Mesenchymal stem cell (in vitro differentiated cells and primary cell): ENCODE results near the gene GFI1B.

ENCODE experiments used
- DNase-seq: peaks from one replicate; pipeline ENCODE4 v3.0.0-alpha.2; 2013
- H2AFZ ChIP-seq: one replicate; pipeline ENCODE4 v1.6.1; 2013; ENCODE audit warnings: low read depth, mild to moderate bottlenecking, control low read depth, inconsistent platforms, low read length, moderate library complexity
- H2AK5ac ChIP-seq: 2 replicates; pipeline ENCODE4 v1.6.1; 2013; ENCODE audit warnings: low read length, moderate library complexity, mild to moderate bottlenecking, inconsistent platforms; ENCODE audit not compliant: severe bottlenecking
- H2BK120ac ChIP-seq: one replicate; pipeline ENCODE4 v1.6.1; 2013; ENCODE audit warnings: low read depth, mild to moderate bottlenecking, inconsistent platforms, low read length, moderate library complexity
- H2BK12ac ChIP-seq, 2 experiments: one replicate each; pipeline ENCODE4 v1.6.1; 2013; ENCODE audit warnings: inconsistent platforms in 2 of 2, low read length in 2 of 2, mild to moderate bottlenecking in 2 of 2, moderate library complexity in 2 of 2, control low read depth in 1 of 2
- H2BK15ac ChIP-seq: one replicate; pipeline ENCODE4 v1.6.1; 2013; ENCODE audit warnings: mild to moderate bottlenecking, low read depth, inconsistent platforms; ENCODE audit not compliant: poor library complexity, severe bottlenecking
- H2BK5ac ChIP-seq: 2 replicates; pipeline ENCODE4 v1.6.1; 2013; ENCODE audit warnings: low read depth, mild to moderate bottlenecking, low read length, control low read depth, inconsistent platforms; ENCODE audit not compliant: poor library complexity, severe bottlenecking
- H3K14ac ChIP-seq, 2 experiments: one replicate each; pipeline ENCODE4 v1.6.1; 2013; ENCODE audit warnings: inconsistent platforms in 2 of 2, low read length in 2 of 2, control low read depth in 1 of 2, mild to moderate bottlenecking in 1 of 2, moderate library complexity in 1 of 2
- H3K18ac ChIP-seq, 2 experiments: one replicate each; pipeline ENCODE4 v1.6.1; 2013; ENCODE audit warnings: inconsistent platforms in 2 of 2, low read length in 2 of 2, control low read depth in 1 of 2, low read depth in 1 of 2, mild to moderate bottlenecking in 1 of 2
- H3K23ac ChIP-seq, 2 experiments: one replicate each; pipeline ENCODE4 v1.6.1; 2013; ENCODE audit warnings: inconsistent platforms in 2 of 2, low read length in 2 of 2, mild to moderate bottlenecking in 2 of 2, moderate library complexity in 2 of 2, control low read depth in 1 of 2
- H3K27ac ChIP-seq: 2 replicates; pipeline ENCODE4 v1.5.1; 2013; ENCODE audit warnings: mild to moderate bottlenecking, moderate library complexity, low read length, control low read depth, inconsistent platforms; ENCODE audit not compliant: poor library complexity, severe bottlenecking
- H3K27me3 ChIP-seq, 2 experiments: 2 replicates each; pipeline versions ENCODE4 v1.6.1 to v1.7.0; 2013; ENCODE audit warnings: low read length in 2 of 2, mild to moderate bottlenecking in 2 of 2, moderate library complexity in 2 of 2, control low read depth in 1 of 2, inconsistent platforms in 1 of 2; ENCODE audit not compliant: control insufficient read depth in 1 of 2, insufficient read depth in 1 of 2
- H3K36me3 ChIP-seq, 2 experiments: 2 replicates each; pipeline versions ENCODE4 v1.6.1 to v1.7.0; 2013; ENCODE audit warnings: low read length in 2 of 2, control low read depth in 1 of 2, inconsistent platforms in 1 of 2, low read depth in 1 of 2, mild to moderate bottlenecking in 1 of 2; ENCODE audit not compliant: insufficient read depth in 2 of 2, control insufficient read depth in 1 of 2
- H3K4ac ChIP-seq, 2 experiments: one replicate each; pipeline ENCODE4 v1.6.1; 2013; ENCODE audit warnings: inconsistent platforms in 2 of 2, low read length in 2 of 2, mild to moderate bottlenecking in 2 of 2, moderate library complexity in 2 of 2, control low read depth in 1 of 2, low read depth in 1 of 2
- H3K4me1 ChIP-seq: 2 replicates; pipeline ENCODE4 v1.6.1; 2013; ENCODE audit warnings: low read depth, low read length, control low read depth; ENCODE audit not compliant: control insufficient read depth, insufficient read depth
- H3K4me2 ChIP-seq: 2 replicates; pipeline ENCODE4 v1.6.1; 2013; ENCODE audit warnings: low read length, mild to moderate bottlenecking, inconsistent platforms; ENCODE audit not compliant: poor library complexity, severe bottlenecking
- H3K4me3 ChIP-seq, 2 experiments: 2 replicates each; pipeline versions ENCODE4 v1.5.1 to v1.7.0; 2013; ENCODE audit warnings: low read length in 2 of 2, mild to moderate bottlenecking in 2 of 2, control low read depth in 1 of 2, low read depth in 1 of 2; ENCODE audit not compliant: insufficient read depth in 1 of 2
- H3K79me1 ChIP-seq: replicated peaks from 2 replicates; pipeline ENCODE4 v1.6.1; 2013; ENCODE audit warnings: mild to moderate bottlenecking, control low read depth, low read length, inconsistent platforms; ENCODE audit not compliant: poor library complexity, severe bottlenecking
- H3K9ac ChIP-seq: 2 replicates; pipeline ENCODE4 v1.7.0; 2013; ENCODE audit warnings: mild to moderate bottlenecking, low read length, moderate library complexity
- H3K9me3 ChIP-seq: 2 replicates; pipeline ENCODE4 v1.7.0; 2013; ENCODE audit warnings: mild to moderate bottlenecking, low read length; ENCODE audit not compliant: control insufficient read depth
- H4K8ac ChIP-seq: one replicate; pipeline ENCODE4 v1.6.1; 2013; ENCODE audit warnings: inconsistent platforms, mild to moderate bottlenecking, low read length, moderate library complexity
- H4K91ac ChIP-seq: one replicate; pipeline ENCODE4 v1.6.1; 2013; ENCODE audit warnings: mild to moderate bottlenecking, low read length, inconsistent platforms
- WGBS: methylation state at CpG from one replicate; pipeline ENCODE4 v1.1.7; 2013; ENCODE audit warnings: mixed read lengths; 5-methylcytosine and 5-hydroxymethylcytosine counted together

Gene GFI1B

DNA sequence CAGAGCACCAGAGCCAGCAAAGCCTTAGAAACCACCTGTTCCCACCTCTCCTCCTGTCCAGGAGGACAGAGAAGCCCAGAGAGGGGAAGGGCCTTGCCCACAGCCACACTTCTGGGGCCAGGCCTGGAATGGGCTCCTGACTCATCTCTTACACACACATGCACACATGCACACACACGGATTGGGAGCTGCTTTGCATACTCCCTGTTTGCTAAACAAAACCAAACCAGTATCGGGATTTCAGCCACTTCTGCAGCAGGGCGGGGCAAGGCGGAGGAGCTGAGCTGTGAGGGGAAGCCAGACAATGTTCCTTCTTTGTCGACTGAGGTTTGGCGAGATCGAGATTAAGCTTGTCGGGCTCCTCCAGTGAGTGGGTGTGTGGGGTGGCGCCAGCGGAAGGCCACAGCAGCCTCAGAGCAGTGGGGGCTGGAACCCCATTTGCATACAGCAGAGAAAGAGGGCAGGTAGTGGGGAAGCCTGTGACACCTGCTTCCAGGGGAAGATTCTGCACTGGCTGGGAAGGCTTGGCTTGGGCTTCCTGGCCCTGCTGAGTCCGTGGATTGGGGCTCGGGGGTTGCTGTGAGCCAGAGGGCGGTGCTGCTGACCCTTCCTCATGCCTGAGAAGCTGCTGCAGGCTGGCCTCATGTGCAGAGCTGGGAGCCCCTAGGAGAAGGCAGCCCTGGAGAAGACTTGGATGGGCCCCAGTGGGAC lies 16.1 kb downstream of the GFI1B start:
- Histone ChIP-seq H3K9me3 (no peaks in the 10 kb centered on the region), H3K79me1 (no peaks in the 10 kb centered on the region), H3K4me2 (no peak overlapping the region), H3K18ac (no peak overlapping the region), H3K27ac (no peak overlapping the region), H4K8ac (no peak overlapping the region), H2BK120ac (no peak overlapping the region), H3K4ac (no peak overlapping the region), H4K91ac (no peak overlapping the region), H2BK12ac (no peak overlapping the region), H3K4me3 (no peak overlapping the region), H3K4me1 (peaks cover 1% of the 10 kb centered on the region), H2AK5ac (no peak overlapping the region), H2AFZ (no peak overlapping the region), H3K27me3 (peaks cover 62 to 88% of the 10 kb centered on the region in 2 experiments), H2BK15ac (no peak overlapping the region), H2BK5ac (no peak overlapping the region), H3K36me3 (no peaks in the 10 kb centered on the region), H3K14ac (no peak overlapping the region), H3K23ac (no peak overlapping the region), H3K9ac (no peak overlapping the region)
- peak; percentile 43 for DNase-seq
- whole genome bisulfite sequencing, result 48% methylated on average over 13 of the region's 13 CpGs

DNA sequence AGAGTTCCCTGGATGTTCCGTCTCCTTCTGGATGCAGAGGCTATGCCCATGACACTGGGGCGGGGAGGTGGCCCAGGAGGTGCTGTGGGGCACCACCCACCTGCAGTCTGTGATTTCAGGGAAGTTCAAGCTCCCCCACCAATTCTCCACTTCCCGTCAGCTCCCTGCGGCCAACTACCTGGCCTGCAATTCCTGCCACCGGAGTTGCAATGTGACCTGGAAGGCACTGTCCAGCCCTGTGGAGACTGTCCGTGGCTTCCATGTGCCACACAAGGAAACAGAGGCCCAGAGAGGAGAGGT lies 16.6 kb downstream of the GFI1B start:
- Histone ChIP-seq H3K4me3 (no peak overlapping the region), H2AFZ (no peak overlapping the region), H2BK12ac (no peak overlapping the region), H3K18ac (no peak overlapping the region), H3K9me3 (no peaks in the 10 kb centered on the region), H3K27ac (no peak overlapping the region), H3K4ac (no peak overlapping the region), H3K23ac (no peak overlapping the region), H2BK120ac (no peak overlapping the region), H2AK5ac (no peak overlapping the region), H3K79me1 (no peaks in the 10 kb centered on the region), H3K4me1 (peaks cover 1% of the 10 kb centered on the region), H4K91ac (no peak overlapping the region), H2BK5ac (no peak overlapping the region), H3K9ac (no peak overlapping the region), H3K27me3 (peaks cover 67 to 88% of the 10 kb centered on the region in 2 experiments), H4K8ac (no peak overlapping the region), H3K36me3 (no peaks in the 10 kb centered on the region), H3K14ac (no peak overlapping the region), H2BK15ac (no peak overlapping the region), H3K4me2 (no peak overlapping the region)
- WGBS, result 85% methylated on average over 6 of the region's 6 CpGs
- DNase-seq, result no peak

DNA sequence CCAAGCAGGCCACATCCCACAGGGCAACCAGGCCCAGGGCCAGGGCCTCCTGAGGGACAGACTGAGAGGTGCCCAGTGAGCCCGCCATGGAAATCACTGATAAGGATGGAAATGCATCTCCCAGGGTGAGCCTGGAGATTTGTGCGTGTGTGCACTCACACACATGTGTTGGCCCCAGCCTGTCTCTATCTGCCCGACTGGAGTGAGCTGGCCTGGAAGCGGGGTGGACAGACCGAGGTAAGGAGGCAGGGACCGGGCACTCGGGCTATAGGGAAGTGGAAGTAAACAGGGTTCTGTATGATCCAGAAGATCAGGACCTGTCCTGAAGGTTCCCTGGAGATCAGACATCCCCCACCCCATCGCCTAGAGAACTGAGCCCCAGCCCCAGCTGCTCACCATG lies 17.4 kb downstream of the GFI1B start:
- H2AFZ ChIP-seq, result no peak overlapping the region
- H3K4me2 ChIP-seq, result no peak overlapping the region
- no peak overlapping the region for H2BK120ac ChIP-seq
- H3K79me1 ChIP-seq, result no peaks in the 10 kb centered on the region
- 89% methylated on average over 4 of the region's 8 CpGs for WGBS
- no peak overlapping the region for H3K18ac ChIP-seq
- no peak overlapping the region for H2BK12ac ChIP-seq
- no peak overlapping the region for H3K9ac ChIP-seq
- H3K4me1 ChIP-seq, result peaks cover 1% of the 10 kb centered on the region
- no peak overlapping the region for H4K8ac ChIP-seq
- no peak overlapping the region for H3K27ac ChIP-seq
- no peak overlapping the region for H3K14ac ChIP-seq
- H2AK5ac ChIP-seq, result no peak overlapping the region
- no peak overlapping the region for H2BK15ac ChIP-seq
- no peak overlapping the region for H3K23ac ChIP-seq
- no peak overlapping the region for H2BK5ac ChIP-seq
- no peaks in the 10 kb centered on the region for H3K36me3 ChIP-seq
- no peak overlapping the region for H3K4ac ChIP-seq
- no peak for DNase-seq
- H3K9me3 ChIP-seq, result no peaks in the 10 kb centered on the region
- H3K4me3 ChIP-seq, result no peak overlapping the region
- no peak overlapping the region for H4K91ac ChIP-seq
- peaks cover 67 to 88% of the 10 kb centered on the region in 2 experiments for H3K27me3 ChIP-seq

DNA sequence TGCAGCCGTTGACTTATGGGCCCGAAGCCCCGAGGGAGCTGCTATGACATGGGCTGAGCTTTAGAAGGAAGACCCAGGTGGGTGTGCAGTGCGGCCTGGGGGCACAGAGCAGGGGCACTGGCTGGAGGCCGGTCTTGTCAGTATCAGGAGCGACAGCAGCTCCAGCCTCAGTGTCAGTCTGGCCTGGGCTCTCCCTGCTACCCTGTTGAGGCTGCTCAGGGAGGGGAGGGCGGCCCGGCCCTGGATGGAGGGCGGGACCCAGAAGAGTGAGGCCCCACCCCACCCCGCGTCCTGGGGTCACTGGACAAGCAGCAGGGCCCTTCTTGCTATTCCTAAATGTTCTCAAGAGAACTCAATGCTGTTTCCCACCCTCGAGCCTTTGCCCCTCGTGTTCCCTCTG lies 18.0 kb downstream of the GFI1B start:
- no peak overlapping the region for H3K9ac ChIP-seq
- H4K91ac ChIP-seq, result no peak overlapping the region
- WGBS, result 75% methylated on average over 13 of the region's 13 CpGs
- no peak for DNase-seq
- H3K36me3 ChIP-seq, result no peaks in the 10 kb centered on the region
- H2AFZ ChIP-seq, result no peak overlapping the region
- H2BK120ac ChIP-seq, result no peak overlapping the region
- H3K27me3 ChIP-seq, result peaks cover 61 to 86% of the 10 kb centered on the region in 2 experiments
- H3K4me3 ChIP-seq, result no peak overlapping the region
- H3K79me1 ChIP-seq, result no peaks in the 10 kb centered on the region
- H3K18ac ChIP-seq, result no peak overlapping the region
- no peak overlapping the region for H2BK12ac ChIP-seq
- H2AK5ac ChIP-seq, result no peak overlapping the region
- no peak overlapping the region for H3K4ac ChIP-seq
- H2BK15ac ChIP-seq, result no peak overlapping the region
- H3K9me3 ChIP-seq, result no peaks in the 10 kb centered on the region
- H2BK5ac ChIP-seq, result no peak overlapping the region
- H3K23ac ChIP-seq, result no peak overlapping the region
- no peak overlapping the region for H3K27ac ChIP-seq
- no peak overlapping the region for H3K14ac ChIP-seq
- no peak overlapping the region for H4K8ac ChIP-seq
- H3K4me1 ChIP-seq, result peaks cover 1% of the 10 kb centered on the region
- H3K4me2 ChIP-seq, result no peak overlapping the region
